ENCODE measurements around the gene JAM2. TPM values are rescaled to one million over a fixed set of nuclear protein-coding genes. Genes with fewer than 3 reads are reported as not detected.
A peak's percentile ranks its signal among the peaks of the same experiment; 100 is the strongest.

The JAM2 gene
- polyA plus RNA-seq, 3 donors = 10.7 to 12.4 (median 11.5) TPM

DNA sequence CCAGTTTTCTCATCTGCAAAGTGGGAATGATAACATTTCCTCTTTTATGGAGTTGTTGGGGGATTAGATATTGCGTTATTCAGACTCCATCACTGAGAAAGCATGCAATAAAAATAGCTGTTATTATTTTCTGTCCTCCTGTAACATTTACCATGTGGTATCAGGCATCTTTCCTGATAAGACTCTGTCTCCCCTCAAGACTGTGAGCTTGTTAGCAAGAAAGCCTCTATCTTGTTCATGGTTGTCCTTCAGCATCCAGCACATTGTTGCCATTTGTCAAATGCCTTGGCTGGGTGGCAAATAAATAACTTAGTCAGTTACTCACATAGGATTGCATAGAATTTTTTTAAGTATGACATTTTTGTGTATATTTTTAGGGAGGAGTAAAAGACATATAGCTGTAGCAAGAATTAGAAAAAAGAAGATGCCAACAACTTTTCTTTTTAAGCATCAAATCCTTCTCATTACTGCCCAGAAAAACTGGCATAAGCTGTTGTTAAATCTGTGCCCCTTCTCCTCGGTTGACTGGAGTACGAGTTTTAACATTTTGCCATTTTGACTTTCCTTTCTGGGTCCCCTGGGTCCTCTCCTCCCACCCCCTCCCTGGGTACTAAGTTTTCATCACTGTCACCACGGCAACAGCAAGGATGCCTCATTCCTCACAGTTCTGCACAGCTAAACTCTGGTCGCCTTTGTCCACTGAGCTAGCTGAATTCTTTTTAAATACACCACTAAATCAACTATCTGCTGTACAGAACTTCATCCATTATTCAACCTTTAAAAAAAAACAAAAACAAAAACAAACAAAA is 1.0 kb upstream of the JAM2 start:
- DNase-seq (ENCODE audit: extremely low read depth in 1 of 11, low read depth in 9 of 11, low spot score in 4 of 11) = peak in 6 of 11 donors; percentile 1 to 12 (median 4)

GRCh38 chr21:25639551-25640201 is 618 bp downstream of the JAM2 start:
- DNase-seq (ENCODE audit: extremely low read depth in 1 of 11, low read depth in 9 of 11, low spot score in 4 of 11) = peak in 9 of 11 donors; percentile 23 to 39 (median 31)

- DNase-seq (ENCODE audit: extremely low read depth in 1 of 11, low read depth in 9 of 11, low spot score in 4 of 11) = peak in 8 of 11 donors; percentile 18 to 41 (median 31)
Measured at GRCh38 chr21:25640202-25640942, 1.3 kb downstream of the JAM2 start.

GRCh38 chr21:25640943-25641292 is 1.9 kb downstream of the JAM2 start:
- no peak for DNase-seq (ENCODE audit: extremely low read depth in 1 of 11, low read depth in 9 of 11, low spot score in 4 of 11)

- DNase-seq (ENCODE audit: extremely low read depth in 1 of 11, low read depth in 9 of 11, low spot score in 4 of 11) = no peak
Measured at GRCh38 chr21:25643486-25643885, 4.4 kb downstream of the JAM2 start.

DNA sequence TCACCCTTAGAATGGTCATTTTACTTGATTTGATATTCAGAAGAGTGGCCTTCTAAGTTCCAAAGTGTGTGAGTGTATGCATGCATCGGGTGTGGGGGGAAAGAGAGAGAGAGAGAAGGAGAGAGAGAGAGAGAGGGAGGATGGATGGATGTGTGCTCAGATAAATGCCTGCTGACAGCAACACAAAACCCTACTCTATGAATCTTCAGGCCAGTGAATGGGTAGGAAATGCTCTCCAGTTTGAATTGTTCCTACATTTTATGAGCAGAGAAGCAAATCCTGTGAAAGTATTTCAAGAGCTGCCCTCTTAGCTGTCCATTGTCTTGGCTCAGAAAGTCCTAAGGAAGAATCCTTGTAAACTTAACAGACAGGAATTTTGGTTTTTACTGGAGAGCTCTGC is 7.4 kb downstream of the JAM2 start:
- DNase-seq (ENCODE audit: extremely low read depth in 1 of 11, low read depth in 9 of 11, low spot score in 4 of 11) = no peak

DNA sequence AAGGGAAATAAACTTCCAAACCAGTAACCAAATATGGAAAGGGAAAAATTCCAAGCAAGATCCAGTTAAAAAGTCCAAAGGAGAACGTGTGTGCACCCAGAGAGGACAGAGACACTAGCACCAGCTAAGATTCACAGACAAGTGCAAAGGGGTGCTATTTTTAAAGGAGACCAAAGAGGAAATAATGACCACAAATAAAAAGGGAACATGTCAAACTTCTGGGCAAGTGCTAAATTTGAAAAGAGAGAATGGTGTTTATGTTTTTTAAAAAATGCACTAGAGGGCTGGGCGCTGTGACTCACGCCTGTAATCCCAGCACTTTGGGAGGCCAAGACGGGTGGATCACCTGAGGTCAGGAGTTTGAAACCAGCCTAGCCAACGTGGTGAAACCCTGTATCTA is 8.6 kb downstream of the JAM2 start:
- no peak for DNase-seq (ENCODE audit: extremely low read depth in 1 of 11, low read depth in 9 of 11, low spot score in 4 of 11)

DNA sequence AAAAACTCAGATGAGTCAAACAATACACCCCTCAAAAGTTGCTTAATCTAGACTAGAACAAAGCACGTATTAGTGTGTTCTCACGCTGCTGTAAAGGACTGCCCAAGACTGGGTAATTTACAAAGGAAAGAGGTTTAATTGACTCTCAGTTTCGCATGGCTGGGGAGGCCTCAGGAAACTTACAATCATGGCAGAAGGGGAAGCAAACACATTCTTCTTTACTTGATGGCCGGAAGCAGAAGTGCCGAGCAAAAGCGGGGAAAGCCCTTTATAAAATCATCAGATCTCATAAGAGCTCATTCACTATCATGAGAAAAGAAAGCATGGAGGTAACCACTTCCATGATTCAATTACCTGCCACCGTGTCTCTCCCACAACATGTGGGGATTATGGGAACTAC is 10.1 kb downstream of the JAM2 start:
- DNase-seq (ENCODE audit: extremely low read depth in 1 of 11, low read depth in 9 of 11, low spot score in 4 of 11) = no peak

DNA sequence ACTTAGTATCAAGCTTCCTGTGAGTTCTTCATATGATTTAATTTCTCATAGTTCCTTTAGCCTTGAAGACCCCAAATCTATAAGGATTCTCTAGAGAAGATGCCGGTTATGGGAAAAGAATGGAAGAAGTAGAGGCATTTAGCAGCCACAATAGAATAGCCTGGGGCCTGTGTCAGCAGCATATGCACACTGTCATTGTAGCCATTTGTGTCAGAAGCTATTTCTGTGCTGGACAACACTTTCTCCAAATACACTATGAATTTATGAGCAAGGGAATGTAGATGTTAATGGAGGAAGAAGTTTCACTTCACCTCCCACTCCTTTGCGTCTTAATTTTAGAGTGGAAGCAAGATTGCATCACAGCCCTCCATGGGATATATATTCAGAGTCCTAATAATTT is 17.4 kb downstream of the JAM2 start:
- no peak for DNase-seq (ENCODE audit: extremely low read depth in 1 of 11, low read depth in 9 of 11, low spot score in 4 of 11)

- DNase-seq (ENCODE audit: extremely low read depth in 1 of 11, low read depth in 9 of 11, low spot score in 4 of 11) = no peak
Measured at GRCh38 chr21:25657140-25657539, 18.1 kb downstream of the JAM2 start.

GRCh38 chr21:25658427-25659035 is 19.5 kb downstream of the JAM2 start:
- DNase-seq (ENCODE audit: extremely low read depth in 1 of 11, low read depth in 9 of 11, low spot score in 4 of 11) = no peak

DNA sequence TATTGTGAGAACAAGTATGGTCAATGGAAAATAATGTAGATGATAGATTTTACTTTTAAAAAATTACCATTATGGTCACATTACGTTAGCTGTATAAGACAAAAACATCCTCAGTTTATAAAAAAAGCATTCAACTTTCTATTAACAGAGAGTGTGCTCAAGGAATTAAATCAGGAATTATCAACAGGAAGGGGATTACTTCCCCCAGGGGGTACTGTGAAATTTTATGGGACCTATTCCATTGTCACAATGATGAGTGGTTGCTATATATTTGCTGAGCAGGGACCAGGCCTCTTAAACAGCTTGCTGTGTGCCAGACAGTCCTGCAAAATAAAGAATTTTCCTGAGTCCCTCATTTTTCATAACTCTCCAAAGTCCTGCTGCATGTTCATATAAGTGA is 21.2 kb downstream of the JAM2 start:
- DNase-seq (ENCODE audit: extremely low read depth in 1 of 11, low read depth in 9 of 11, low spot score in 4 of 11) = no peak

DNA sequence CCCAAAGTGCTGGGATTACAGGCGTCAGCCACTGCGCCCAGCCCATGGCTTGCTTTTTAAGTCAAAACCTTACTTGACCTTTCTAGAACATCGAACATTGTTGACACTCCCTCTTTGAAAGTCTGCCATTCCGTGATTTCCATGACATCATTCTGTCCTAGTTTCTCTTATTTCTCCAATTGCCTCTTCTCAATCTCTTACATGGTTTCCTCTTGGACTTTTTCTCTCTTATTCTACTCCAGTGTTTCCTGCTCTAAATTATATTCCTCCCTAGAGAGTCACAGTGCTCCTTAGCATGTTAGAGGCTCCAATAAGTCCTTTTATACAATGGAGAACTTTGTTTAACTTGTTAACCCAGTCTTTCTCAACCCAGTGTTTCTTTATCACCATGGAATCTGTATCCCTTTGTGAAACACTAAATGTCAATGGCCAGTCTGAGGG is 25.5 kb downstream of the JAM2 start:
- DNase-seq (ENCODE audit: extremely low read depth in 1 of 11, low read depth in 9 of 11, low spot score in 4 of 11) = no peak

GRCh38 chr21:25670726-25671125 is 31.7 kb downstream of the JAM2 start:
- no peak for DNase-seq (ENCODE audit: extremely low read depth in 1 of 11, low read depth in 9 of 11, low spot score in 4 of 11)

DNA sequence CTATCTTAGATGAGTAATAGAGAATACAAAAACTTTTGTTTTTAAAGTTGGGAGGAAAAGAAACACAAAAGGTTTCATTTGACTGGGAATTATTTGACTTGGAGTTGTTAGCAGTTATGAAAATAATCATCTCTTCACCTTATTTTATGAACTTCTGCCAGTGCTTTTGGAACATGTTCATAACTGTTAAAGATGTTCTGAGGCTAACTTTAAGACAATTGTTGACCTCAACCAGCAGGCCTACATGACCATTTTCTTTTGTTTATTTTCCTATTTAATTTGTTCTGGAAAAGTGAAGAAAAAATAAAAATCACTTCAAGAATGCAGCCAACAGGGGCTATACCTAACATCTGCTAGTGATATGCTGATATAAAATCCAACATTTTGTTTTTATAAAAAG is 37.4 kb downstream of the JAM2 start:
- DNase-seq (ENCODE audit: extremely low read depth in 1 of 11, low read depth in 9 of 11, low spot score in 4 of 11) = no peak

DNA sequence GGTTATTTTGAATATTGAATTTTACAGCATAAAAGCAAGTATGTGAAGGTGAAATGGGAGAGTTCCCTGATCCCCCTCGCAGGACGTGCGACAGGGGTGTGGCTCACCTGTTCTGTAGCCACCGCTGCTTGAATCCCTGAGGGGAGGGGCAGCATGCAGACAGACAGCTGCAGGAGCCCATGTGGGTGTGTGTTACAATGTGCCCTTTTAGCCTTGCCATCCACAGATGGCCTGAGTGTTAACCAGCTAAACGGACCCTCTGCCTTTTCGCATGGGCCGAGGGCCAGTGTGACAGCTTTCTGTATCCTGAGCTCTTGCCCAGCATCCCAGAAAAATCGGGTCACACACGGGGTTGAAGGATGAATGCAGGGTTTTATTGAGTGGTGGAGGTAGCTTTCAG is 43.3 kb downstream of the JAM2 start:
- no peak for DNase-seq (ENCODE audit: extremely low read depth in 1 of 11, low read depth in 9 of 11, low spot score in 4 of 11)

DNA sequence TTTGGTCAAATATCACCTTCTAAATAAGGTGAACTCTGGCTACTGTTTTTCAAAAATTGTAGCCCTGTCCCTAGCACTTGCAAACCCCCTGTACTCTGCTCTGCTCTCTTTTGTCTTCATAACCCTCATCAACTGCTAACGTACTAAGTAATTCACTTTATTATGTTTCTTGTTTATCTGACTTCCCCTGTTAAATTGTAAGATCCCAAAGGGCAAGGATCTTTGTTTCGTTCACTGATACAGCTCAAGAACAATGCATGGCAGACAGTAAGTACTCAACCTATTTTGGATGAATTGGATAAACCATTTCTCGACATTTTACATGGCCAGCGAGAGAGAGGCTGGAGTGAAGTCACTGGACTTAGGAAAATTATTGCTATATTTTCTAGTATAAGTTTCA is 48.7 kb downstream of the JAM2 start:
- no peak for DNase-seq (ENCODE audit: extremely low read depth in 1 of 11, low read depth in 9 of 11, low spot score in 4 of 11)

DNA sequence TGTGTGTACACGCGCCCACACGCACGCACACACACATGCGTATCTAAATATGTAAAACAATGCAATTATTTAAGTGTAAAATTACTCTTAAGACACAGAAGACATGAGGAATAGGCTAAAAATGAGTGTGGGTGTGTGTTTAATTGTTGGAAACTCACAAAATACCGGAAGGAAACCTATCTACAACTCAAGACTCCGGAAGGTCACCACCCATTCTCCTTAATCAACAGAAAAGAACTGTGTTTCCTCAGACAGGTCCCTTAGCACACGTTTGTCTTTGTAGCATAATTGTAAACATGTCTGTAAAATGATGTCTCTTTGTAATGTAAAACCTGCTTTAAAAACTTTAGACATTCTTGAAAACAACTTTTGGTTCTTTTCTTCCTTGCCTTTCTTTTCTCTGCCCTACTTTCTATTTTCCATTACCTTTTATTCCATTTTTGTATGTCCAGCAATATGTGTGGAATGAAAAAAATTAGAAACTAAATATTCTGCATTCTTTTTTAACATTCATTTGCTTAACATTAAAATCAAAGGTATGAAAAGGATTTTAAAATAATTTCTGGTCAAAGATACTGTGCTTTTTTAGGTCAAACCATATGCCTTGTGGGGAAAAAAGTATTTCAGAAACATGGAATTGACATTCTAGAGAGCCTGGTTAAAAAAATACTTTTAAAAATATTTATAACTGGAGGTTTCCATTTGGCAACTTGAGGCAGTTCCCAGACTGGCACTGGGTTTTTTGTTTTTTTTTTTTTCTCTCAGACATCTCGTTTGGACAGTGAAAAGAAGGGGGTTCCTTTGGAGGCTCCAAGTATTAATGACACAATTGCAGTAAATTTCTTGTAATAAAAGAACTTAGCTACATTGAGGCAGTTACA is 49.5 kb downstream of the JAM2 start:
- peak in 5 of 11 donors; percentile 6 to 14 (median 9) for DNase-seq (ENCODE audit: extremely low read depth in 1 of 11, low read depth in 9 of 11, low spot score in 4 of 11)

DNA sequence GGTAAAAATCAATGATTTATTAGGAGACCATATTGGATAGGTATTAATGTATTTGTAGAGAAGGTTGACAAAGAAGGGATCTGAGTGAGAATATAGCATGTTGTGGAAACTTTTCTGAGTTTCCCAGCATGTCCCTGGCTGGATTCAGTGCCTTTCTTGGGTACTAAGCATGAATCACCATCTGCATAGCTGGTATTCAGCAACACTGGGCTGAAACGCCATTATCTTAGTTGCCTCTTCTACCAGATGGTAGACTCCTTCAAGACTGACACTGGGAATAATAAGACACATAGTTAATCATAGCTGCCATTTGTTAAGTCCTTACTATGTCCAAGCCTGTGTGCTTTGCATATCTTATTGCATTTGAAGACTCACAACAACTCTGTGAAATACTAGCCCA is 50.2 kb downstream of the JAM2 start:
- DNase-seq (ENCODE audit: extremely low read depth in 1 of 11, low read depth in 9 of 11, low spot score in 4 of 11) = no peak
